H1 (cell line): Measurements from ENCODE around the gene RHOBTB1.

ENCODE experiments used
- ATF2 ChIP-seq: IDR thresholded peaks from 2 replicates; pipeline ENCODE4 v1.6.1; 2012; ENCODE audit warnings: low read length, inconsistent platforms
- EZH2 ChIP-seq: fragments of 200-600 bp; sonication (generic); IDR thresholded peaks from 2 replicates; pipeline ENCODE4 v1.7.1; 2012; ENCODE audit warnings: low read depth, mild to moderate bottlenecking, moderate library complexity, low read length, inconsistent platforms; ENCODE audit not compliant: severe bottlenecking
- POLR2A ChIP-seq, 2 experiments: IDR thresholded peaks; 1 replicate in 1 of 2; 2 replicates in 1 of 2; pipeline ENCODE4 v1.6.1; 2011; ENCODE audit warnings: low read depth in 2 of 2, low read length in 2 of 2, mild to moderate bottlenecking in 2 of 2; ENCODE audit errors: control extremely low read depth in 1 of 2

DNA sequence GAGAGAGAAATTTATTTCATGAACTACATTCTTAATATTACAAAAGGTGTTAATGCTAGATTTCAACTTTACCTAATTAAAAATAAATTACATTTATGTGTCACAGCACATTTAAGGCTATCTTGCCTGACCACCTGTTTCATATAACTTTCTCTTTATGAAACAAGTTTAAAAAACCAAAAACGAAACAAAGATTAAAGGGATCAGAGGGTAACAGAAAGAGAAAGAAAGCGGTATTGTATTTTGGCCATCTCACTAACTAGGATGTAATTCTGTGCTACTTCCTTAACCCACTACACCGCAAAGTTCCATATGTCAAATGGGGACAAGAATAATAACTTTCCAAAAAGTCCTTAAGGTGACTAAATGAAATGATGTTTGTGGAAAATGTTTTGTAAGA, 6.3 kb upstream of the RHOBTB1 start:
- TF ChIP-seq EZH2 (no peak), POLR2A (IDR thresholded peaks at IDR 0.05; ENCODE audit: control extremely low read depth in 1 of 2, low read depth in 2 of 2, low read length in 2 of 2) (no peak), ATF2 (no peak)
